ENCODE data around the gene GATB.
"Not testable (repeated sequence)": the region's sequence is repeated elsewhere in the genome, so short reads cannot be mapped to it uniquely, and the experiment has no call there.

The GATB gene

DNA sequence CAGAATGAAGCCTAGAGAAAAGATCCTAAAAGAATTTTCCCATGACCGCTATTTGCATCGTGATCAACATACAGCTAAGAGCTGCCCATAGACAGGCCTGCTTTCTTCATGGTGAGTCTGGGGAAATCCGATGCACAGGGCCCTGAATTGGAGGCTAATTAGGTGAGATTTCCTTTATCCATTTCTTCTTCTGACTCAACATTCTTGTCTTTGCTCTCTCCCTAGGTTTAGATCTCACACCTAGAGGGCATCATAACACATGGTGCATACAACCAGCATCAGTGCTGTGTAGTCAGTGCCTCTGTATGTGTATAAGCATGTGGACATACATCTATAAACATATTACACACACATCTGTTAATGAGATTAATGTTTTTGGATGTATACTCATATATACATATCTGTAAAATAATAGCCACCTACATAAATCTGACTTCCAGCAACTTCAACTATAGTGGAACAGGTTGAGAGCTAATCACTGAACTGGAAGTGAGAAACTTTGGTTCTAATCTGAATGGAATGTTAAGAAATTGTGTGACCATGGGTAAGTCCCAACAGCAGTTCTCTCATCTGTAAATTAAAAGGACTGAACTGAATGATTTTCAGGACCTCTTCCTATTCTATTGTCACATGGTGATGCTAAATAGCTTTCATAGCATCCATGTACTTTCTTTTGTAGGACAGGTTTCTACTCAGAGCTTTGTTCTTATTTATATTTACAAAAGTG, 17.5 kb downstream of the GATB start:
- TF ChIP-seq, protein P1, sequence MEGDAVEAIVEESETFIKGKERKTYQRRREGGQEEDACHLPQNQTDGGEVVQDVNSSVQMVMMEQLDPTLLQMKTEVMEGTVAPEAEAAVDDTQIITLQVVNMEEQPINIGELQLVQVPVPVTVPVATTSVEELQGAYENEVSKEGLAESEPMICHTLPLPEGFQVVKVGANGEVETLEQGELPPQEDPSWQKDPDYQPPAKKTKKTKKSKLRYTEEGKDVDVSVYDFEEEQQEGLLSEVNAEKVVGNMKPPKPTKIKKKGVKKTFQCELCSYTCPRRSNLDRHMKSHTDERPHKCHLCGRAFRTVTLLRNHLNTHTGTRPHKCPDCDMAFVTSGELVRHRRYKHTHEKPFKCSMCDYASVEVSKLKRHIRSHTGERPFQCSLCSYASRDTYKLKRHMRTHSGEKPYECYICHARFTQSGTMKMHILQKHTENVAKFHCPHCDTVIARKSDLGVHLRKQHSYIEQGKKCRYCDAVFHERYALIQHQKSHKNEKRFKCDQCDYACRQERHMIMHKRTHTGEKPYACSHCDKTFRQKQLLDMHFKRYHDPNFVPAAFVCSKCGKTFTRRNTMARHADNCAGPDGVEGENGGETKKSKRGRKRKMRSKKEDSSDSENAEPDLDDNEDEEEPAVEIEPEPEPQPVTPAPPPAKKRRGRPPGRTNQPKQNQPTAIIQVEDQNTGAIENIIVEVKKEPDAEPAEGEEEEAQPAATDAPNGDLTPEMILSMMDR (IDR thresholded peaks at IDR 0.05; ENCODE audit: low read depth, low read length): no peak
- peak; percentile 27 for DNase-seq (ENCODE audit: low read depth, low spot score)
- in situ Hi-C loops (cut with HindIII; ENCODE audit: low sequenced_read_pairs): no loop called here
- no peak overlapping the region for H3K4me3 ChIP-seq (ENCODE audit: low read depth, low read length)

GRCh38 chr4:151738720-151739517, 21.9 kb downstream of the GATB start:
- H3K4me3 ChIP-seq (ENCODE audit: low read depth, low read length): no peak overlapping the region
- in situ Hi-C loops (cut with HindIII; ENCODE audit: low sequenced_read_pairs): no loop called here
- TF ChIP-seq, protein P1 (IDR thresholded peaks at IDR 0.05; ENCODE audit: low read depth, low read length): no peak
- no peak for DNase-seq (ENCODE audit: low read depth, low spot score)

DNA sequence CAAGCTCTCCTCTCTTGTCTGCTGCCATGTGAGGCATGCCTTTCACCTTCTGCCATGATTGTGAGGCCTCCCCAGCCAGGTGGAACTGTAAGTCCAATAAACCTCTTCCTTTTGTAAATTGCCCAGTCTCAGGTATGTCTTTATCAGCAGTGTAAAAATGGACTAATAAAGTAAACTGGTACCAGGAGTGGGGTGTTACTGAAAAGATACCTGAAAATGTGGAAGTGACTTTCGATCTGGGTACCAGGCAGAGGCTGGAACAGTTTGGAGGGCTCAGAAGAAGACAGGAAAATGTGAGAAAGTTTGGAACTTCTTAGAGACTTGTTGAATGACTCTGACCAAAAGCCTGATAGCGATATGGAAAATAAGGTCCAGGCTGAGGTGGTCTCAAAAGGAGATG, 24.0 kb downstream of the GATB start:
- H3K4me3 ChIP-seq (ENCODE audit: low read depth, low read length); DNase-seq (ENCODE audit: low read depth, low spot score); in situ Hi-C loops (cut with HindIII; ENCODE audit: low sequenced_read_pairs): not testable (repeated sequence)

- in situ Hi-C loops (cut with HindIII; ENCODE audit: low sequenced_read_pairs): no loop called here
- DNase-seq (ENCODE audit: low read depth, low spot score): no peak
- no peak overlapping the region for H3K4me3 ChIP-seq (ENCODE audit: low read depth, low read length)
- TF ChIP-seq, protein P1 (IDR thresholded peaks at IDR 0.05; ENCODE audit: low read depth, low read length): no peak
Observed at GRCh38 chr4:151736361-151736760, 24.4 kb downstream of the GATB start.

- in situ Hi-C loops (cut with HindIII; ENCODE audit: low sequenced_read_pairs); H3K4me3 ChIP-seq (ENCODE audit: low read depth, low read length); DNase-seq (ENCODE audit: low read depth, low spot score): not testable (repeated sequence)
Observed at GRCh38 chr4:151731670-151732069, 29.1 kb downstream of the GATB start.

DNA sequence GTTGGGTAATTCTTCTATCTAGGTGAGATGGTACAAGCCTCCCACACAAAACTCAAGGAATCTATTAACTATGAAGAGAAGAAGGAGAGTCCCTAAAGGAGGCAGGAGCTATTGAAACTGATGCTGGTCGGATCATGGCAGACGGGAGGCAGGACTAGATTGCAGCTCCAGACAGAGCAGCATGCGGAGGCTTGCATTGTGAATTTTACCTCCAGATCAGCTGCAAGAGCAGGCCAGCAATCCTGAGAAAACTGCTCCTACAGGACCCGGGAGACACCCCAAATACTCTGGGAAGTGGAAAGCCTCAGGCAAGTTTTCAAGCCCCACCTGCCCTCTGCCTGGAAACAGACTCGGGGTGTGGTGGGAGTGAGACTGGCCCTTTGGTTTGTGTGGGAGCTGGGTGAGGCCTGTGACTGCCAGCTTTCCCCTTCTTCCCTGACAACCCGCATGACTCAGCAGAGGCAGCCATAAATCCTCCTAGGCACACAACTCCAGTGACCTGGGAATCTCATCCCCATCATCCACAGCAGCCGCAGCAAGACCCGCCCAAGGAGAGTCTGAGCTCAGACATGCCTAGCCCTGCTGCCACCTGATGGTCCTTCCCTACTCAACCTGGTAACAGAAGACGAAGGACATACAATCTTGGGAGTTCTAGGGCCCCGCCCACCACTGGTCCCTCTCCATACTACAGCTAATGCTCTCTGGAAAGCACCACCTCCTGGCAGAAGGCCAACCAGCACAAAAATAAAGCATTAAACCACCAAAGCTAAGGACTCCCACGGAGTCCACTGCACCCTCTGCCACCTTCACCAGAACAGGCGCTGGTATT, 30.9 kb downstream of the GATB start:
- H3K4me3 ChIP-seq (ENCODE audit: low read depth, low read length): no peak overlapping the region
- DNase-seq (ENCODE audit: low read depth, low spot score): no peak
- in situ Hi-C loops (cut with HindIII; ENCODE audit: low sequenced_read_pairs): no loop called here
- TF ChIP-seq, protein P1 (IDR thresholded peaks at IDR 0.05; ENCODE audit: low read depth, low read length): no peak

DNA sequence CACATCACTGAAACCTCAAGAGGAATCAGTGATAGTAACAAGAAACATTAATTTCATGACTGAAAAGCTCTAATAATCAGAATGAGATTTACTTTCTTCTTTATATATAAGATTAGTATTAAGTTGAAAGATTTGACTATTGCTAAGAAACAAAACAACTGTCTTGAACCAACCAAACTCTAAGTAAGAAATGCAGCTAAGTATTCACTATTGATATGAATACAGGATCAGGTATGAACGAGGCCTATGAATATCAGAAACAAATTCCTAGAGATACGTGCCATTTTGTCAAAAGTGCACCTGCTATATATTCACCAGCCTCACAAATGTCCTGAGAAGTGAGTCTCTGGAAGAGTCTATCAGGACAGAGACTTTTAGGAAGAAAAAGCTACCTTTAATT, 32.1 kb downstream of the GATB start:
- no peak overlapping the region for H3K4me3 ChIP-seq (ENCODE audit: low read depth, low read length)
- no peak for DNase-seq (ENCODE audit: low read depth, low spot score)
- TF ChIP-seq, protein P1 (IDR thresholded peaks at IDR 0.05; ENCODE audit: low read depth, low read length): no peak
- in situ Hi-C loops (cut with HindIII; ENCODE audit: low sequenced_read_pairs): no loop called here
